Tibial artery (tissue), 4 donors: ENCODE measurements around the gene TRIM28.

Experiments
- DNase-seq, 2 donors: peaks; one replicate each; pipeline ENCODE4 v3.0.0-alpha.2; 2019
- H3K27ac ChIP-seq, 2 donors: fragments of 200-600 bp; sonication (generic) in 1 of 2; 1 replicate in 1 of 2; 2 replicates in 1 of 2; pipeline ENCODE4 v1.5.1; 2018 to 2019; ENCODE audit warnings: mild to moderate bottlenecking in 1 of 2
- H3K27me3 ChIP-seq, 2 donors: fragments of 200-600 bp; sonication (generic) in 1 of 2; one replicate each; pipeline versions ENCODE4 v1.5.1 to v1.6.0; 2016 to 2019
- H3K36me3 ChIP-seq, 3 donors: fragments of 200-600 bp; sonication (generic) in 2 of 3; one replicate each; pipeline ENCODE4 v1.5.1; 2016 to 2019; ENCODE audit warnings: mild to moderate bottlenecking in 2 of 3
- H3K4me1 ChIP-seq, 4 donors: fragments of 200-600 bp; sonication (generic) in 2 of 4; 1 replicate in 3 of 4; 2 replicates in 1 of 4; pipeline ENCODE4 v1.5.1; 2016 to 2019
- H3K4me3 ChIP-seq, 2 donors: fragments of 200-600 bp; sonication (generic) in 1 of 2; 1 replicate in 1 of 2; 2 replicates in 1 of 2; pipeline ENCODE4 v1.5.1; 2018 to 2019; ENCODE audit warnings: mild to moderate bottlenecking in 2 of 2
- H3K9me3 ChIP-seq, 3 donors: fragments of 200-600 bp; sonication (generic) in 1 of 3; one replicate each; pipeline ENCODE4 v1.5.1; 2016 to 2019
- intact Hi-C: fragments of 100-400 bp; cut with DNase I; formaldehyde crosslinking; loops from one replicate; pipeline ENCODE4 v1.15.0; 2023; ENCODE audit warnings: low total_unique reads
- TF ChIP-seq, protein P1 (sequence below), 2 experiments: fragments of 200-600 bp in 1 of 2; fragments of 450-650 bp in 1 of 2; IDR thresholded peaks; one replicate each; pipeline ENCODE4 v1.5.1; 2017 to 2019; ENCODE audit warnings: antibody characterized with exemption in 2 of 2, mild to moderate bottlenecking in 1 of 2, moderate library complexity in 1 of 2

The TRIM28 gene

DNA sequence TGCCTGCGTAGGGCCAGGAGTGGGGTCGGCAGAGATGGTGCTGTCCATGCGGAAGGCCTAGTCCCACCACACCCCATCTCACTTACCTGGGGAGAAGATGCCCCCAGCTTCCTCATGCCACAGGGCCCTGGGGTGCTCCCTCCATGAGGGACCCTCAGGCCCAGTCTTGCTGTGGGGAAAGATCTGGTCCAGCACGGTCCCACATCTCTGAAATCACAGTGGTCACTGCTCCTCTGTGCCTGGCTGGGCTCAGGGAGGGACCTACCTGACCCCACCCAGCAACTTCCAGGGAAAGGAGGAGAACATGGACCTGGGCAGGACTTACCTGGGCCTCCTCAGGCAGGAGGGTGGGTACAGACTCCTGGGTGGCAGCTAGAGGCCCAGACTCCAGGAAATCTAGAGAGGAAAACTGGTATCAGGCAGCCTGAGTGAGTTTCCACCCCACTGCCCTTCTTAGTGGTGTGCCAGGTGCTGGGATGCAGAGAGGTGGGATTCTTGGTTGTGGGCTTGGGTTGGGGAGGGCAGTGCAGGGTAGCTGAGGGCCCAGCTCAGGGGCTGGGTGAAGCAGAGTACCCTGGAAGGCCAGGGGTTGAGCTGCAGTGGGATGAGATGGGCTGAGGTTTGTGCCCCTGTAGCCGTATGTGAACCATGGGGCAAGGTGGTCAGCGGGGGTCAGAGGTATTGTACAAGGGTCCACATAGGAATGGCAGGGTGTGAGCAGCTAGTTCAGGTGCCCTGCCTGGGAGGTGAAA, 25.5 kb downstream of the TRIM28 start:
- H3K27me3 ChIP-seq, result no peaks in the 10 kb centered on the region
- H3K36me3 ChIP-seq, result peaks cover 0 to 41% (median 9%) of the 10 kb centered on the region in 3 donors
- H3K4me1 ChIP-seq, result peaks cover 0 to 17% (median 15%) of the 10 kb centered on the region in 4 donors
- no peak overlapping the region for H3K4me3 ChIP-seq
- intact Hi-C loops, result no loop called here
- no peak overlapping the region for H3K27ac ChIP-seq
- H3K9me3 ChIP-seq, result no peaks in the 10 kb centered on the region
- peak; percentile 14 to 39 for DNase-seq
- TF ChIP-seq, protein P1, sequence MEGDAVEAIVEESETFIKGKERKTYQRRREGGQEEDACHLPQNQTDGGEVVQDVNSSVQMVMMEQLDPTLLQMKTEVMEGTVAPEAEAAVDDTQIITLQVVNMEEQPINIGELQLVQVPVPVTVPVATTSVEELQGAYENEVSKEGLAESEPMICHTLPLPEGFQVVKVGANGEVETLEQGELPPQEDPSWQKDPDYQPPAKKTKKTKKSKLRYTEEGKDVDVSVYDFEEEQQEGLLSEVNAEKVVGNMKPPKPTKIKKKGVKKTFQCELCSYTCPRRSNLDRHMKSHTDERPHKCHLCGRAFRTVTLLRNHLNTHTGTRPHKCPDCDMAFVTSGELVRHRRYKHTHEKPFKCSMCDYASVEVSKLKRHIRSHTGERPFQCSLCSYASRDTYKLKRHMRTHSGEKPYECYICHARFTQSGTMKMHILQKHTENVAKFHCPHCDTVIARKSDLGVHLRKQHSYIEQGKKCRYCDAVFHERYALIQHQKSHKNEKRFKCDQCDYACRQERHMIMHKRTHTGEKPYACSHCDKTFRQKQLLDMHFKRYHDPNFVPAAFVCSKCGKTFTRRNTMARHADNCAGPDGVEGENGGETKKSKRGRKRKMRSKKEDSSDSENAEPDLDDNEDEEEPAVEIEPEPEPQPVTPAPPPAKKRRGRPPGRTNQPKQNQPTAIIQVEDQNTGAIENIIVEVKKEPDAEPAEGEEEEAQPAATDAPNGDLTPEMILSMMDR (IDR thresholded peaks at IDR 0.05), result no peak

DNA sequence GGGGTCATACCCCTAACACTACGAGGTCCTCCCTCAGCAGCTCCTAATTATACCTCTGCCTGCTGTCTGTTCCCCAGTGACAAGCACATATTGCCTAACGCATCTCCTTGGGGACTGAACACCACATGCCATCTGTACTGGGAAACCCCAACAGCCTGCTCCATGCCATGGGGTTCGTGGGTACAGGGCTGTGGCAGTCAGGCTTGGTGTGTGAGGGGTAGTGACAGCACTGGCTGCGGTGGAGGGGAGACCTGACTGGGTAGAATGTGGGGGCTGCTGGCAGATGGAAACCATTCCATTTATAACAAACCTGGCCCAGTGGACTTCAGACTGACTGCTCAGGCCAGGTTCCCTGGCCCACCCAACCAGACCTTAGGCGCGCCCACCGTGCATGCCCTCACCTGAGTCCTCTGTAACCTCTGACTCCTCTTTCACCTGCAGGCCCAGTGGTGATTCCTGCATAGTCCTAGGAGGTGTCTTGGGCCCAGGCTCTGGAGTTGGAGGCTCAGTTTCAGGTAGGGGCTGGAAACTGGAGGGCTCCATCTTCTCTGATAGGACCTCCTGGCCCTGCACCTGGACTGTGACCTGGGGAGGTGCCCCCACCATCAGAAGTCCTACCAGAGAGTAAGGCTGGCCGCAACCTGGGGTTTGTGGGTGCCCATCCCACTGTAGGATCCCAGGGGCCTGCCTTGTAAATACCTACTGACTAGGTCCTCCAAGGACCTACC, 26.2 kb downstream of the TRIM28 start:
- TF ChIP-seq, protein P1 (IDR thresholded peaks at IDR 0.05), result no peak
- H3K4me3 ChIP-seq, result no peak overlapping the region
- H3K27ac ChIP-seq, result no peak overlapping the region
- DNase-seq, result peak in 1 of 2 donors; percentile 58
- H3K36me3 ChIP-seq, result peaks cover 0 to 41% (median 9%) of the 10 kb centered on the region in 3 donors
- H3K27me3 ChIP-seq, result no peaks in the 10 kb centered on the region
- intact Hi-C loops, result no loop called here
- H3K9me3 ChIP-seq, result no peaks in the 10 kb centered on the region
- peaks cover 0 to 20% (median 17%) of the 10 kb centered on the region in 4 donors for H3K4me1 ChIP-seq

DNA sequence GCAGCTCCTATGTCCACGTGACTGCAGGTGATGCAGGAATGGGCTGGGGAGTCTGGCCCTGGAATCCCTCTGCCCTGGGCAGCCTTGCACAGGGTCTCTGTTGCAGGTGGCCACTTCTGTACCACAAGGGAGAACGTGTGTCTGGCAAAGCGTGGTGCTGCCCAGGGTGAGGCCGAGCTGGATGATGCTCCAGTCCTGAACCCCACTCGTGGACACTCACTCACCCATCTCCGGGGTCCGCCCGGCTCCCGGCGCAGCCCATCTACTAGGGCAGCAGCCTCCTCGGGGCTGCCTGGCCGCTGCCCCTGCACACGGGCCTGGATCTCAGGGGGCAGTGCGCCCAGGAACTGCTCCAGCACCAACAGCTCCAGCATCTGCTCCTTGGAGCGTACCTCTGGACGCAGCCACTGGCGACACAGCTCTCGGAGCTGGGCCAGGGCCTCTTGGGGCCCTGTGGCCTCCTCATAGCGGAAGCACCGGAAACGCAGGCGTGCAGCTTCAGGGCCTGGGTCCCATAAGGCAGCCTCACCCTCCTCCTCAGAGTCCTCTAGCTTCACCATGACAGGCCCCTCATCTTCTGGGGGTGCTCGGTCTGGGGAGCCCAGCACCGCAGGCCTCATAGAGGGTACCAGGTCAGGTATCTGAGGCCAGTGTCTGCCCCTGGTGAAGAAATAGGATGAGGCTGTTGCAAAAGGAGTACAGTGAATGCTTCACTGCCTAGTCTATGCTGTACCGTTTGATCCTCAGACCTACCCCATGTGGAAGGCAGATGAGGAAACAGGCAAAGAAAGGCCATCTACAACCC, 27.1 kb downstream of the TRIM28 start:
- intact Hi-C loops, result no loop called here
- no peaks in the 10 kb centered on the region for H3K27me3 ChIP-seq
- peak in 1 of 2 donors; percentile 64 for DNase-seq
- H3K9me3 ChIP-seq, result no peaks in the 10 kb centered on the region
- no peak overlapping the region for H3K27ac ChIP-seq
- H3K4me3 ChIP-seq, result no peak overlapping the region
- peaks cover 0 to 20% (median 18%) of the 10 kb centered on the region in 4 donors for H3K4me1 ChIP-seq
- TF ChIP-seq, protein P1 (IDR thresholded peaks at IDR 0.05), result no peak
- peaks cover 0 to 41% (median 9%) of the 10 kb centered on the region in 3 donors for H3K36me3 ChIP-seq

DNA sequence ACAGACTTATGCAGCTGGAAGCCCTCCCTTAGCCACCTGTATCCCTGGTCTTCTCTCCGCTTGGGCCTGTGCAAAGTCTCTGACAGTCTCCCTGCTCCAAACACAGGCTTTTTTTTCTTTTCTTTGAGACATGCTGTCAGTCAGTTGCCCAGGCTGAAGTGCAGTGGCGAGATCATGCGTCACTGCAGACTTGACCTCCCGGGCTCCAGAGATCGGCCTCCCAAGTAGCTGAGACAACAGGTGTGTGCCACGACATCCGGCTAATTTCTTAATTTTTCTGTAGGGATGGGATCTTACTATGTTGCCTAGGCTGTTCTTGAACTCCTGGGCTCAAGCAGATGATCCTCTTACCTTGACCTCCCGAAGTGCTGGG, 27.7 kb downstream of the TRIM28 start:
- H3K36me3 ChIP-seq, result peaks cover 0 to 37% (median 9%) of the 10 kb centered on the region in 3 donors
- H3K9me3 ChIP-seq, result no peaks in the 10 kb centered on the region
- peak in 1 of 2 donors; percentile 62 for DNase-seq
- TF ChIP-seq, protein P1 (IDR thresholded peaks at IDR 0.05), result no peak
- no peaks in the 10 kb centered on the region for H3K27me3 ChIP-seq
- no peak overlapping the region for H3K4me3 ChIP-seq
- no peak overlapping the region for H3K27ac ChIP-seq
- intact Hi-C loops, result no loop called here
- H3K4me1 ChIP-seq, result peaks cover 0 to 26% (median 21%) of the 10 kb centered on the region in 4 donors

DNA sequence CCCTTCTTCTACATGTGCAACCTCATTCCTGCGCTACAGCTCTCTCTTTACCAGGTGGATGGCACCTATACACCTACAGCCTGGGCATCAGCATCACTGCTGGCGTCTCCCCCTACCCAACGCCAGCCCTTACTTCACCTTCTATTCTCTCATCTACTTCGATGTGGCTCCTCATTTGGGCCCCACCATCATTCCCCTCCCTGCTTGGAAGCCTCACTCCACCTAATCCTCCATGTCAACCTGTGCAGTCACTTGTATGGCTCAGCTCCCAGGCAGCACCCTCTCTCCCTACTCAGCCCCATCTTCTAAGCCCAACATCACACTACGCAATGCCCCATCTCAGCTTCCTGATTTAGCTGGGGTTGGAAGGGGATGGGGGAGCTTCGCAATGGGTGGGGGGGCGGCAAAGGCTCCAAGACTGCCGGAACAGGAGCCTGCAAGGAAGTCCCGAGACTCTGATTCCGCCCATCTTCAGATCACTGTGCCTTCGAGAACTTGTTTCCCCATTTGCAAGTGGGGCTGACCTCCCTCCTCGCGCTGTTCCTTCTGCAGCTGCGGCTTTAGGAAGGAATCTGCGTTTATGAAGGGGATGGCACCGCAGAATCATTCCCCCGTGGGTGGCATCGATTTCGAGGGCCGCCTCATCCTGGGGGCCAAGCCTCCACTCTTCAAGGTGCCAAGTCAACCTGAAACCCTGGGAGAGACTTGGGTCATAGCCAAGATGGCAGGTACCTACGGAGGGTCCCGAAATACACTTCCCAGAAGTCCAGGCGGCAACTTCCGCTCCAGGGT, 28.4 kb downstream of the TRIM28 start:
- intact Hi-C loops, result no loop called here
- H3K36me3 ChIP-seq, result peaks cover 0 to 31% (median 8%) of the 10 kb centered on the region in 3 donors
- DNase-seq, result peak in 1 of 2 donors; percentile 63

More for the DNA sequence above, 28.4 kb downstream of the TRIM28 start:
- H3K4me3 ChIP-seq, result peak overlapping the region; percentile 59 to 63
- peaks cover 0 to 33% (median 24%) of the 10 kb centered on the region in 4 donors for H3K4me1 ChIP-seq
- H3K27ac ChIP-seq, result peak overlapping the region; percentile 86 to 91
- no peaks in the 10 kb centered on the region for H3K9me3 ChIP-seq
- no peaks in the 10 kb centered on the region for H3K27me3 ChIP-seq
- TF ChIP-seq, protein P1 (IDR thresholded peaks at IDR 0.05), result no peak
